SK-N-SH (cell line): ENCODE measurements around the gene ANO9. TPM values are rescaled to one million over a fixed set of nuclear protein-coding genes. Genes with fewer than 3 reads are reported as not detected.
A peak's percentile ranks its signal among the peaks of the same experiment; 100 is the strongest.

Source experiments
- CTCF ChIA-PET: fragments of 300-600, 350-600 bp; formaldehyde crosslinking; extraction: SDS; loops from one replicate; lab custom pipeline; 2021; lab: Yijun Ruan, JAX
- POLR2A ChIA-PET: fragments of 350-600 bp; sonication (Branson Sonifier 250); formaldehyde crosslinking; extraction: SDS; loops from one replicate; lab custom pipeline; 2020; ENCODE audit warnings: antibody characterized with exemption, inconsistent platforms; lab: Yijun Ruan, JAX
- DNase-seq: peaks from one replicate; pipeline ENCODE4 v3.0.0; 2012
- H2AFZ ChIP-seq: fragments of 200-600 bp; sonication (generic); 2 replicates; pipeline ENCODE4 v1.8.1; 2016; ENCODE audit warnings: antibody characterized with exemption, mild to moderate bottlenecking, low read depth
- H3F3A ChIP-seq: fragments of 200-600 bp; sonication (generic); replicated peaks from 2 replicates; pipeline ENCODE3; 2016; ENCODE audit warnings: antibody characterized with exemption, mild to moderate bottlenecking; ENCODE audit not compliant: insufficient read depth
- H3K27ac ChIP-seq, 2 experiments: fragments of 200-500 bp in 1 of 2; fragments of 200-600 bp in 1 of 2; sonication (Bioruptor generic) in 1 of 2; sonication (generic), shearing (Covaris generic) in 1 of 2; 2 replicates each; pipeline versions ENCODE4 v1.5.1 to v1.6.1; 2014 to 2016; ENCODE audit warnings: low read depth in 2 of 2, inconsistent platforms in 1 of 2, low read length in 1 of 2, mild to moderate bottlenecking in 1 of 2, mixed read lengths in 1 of 2
- H3K27me3 ChIP-seq: fragments of 200-600 bp; sonication (generic), shearing (Covaris generic); 2 replicates; pipeline ENCODE4 v1.6.1; 2016; ENCODE audit warnings: mixed run types; ENCODE audit not compliant: insufficient read depth
- H3K36me3 ChIP-seq, 2 experiments: fragments of 200-500 bp in 1 of 2; fragments of 200-600 bp in 1 of 2; sonication (Bioruptor generic) in 1 of 2; sonication (generic) in 1 of 2; replicated peaks in 1 of 2; 2 replicates each; pipeline versions ENCODE3 to v1.5.1; 2014 to 2016; ENCODE audit warnings: low read length in 1 of 2, mild to moderate bottlenecking in 1 of 2; ENCODE audit not compliant: insufficient read depth in 2 of 2, control insufficient read depth in 1 of 2
- H3K4me1 ChIP-seq, 2 experiments: fragments of 200-500 bp in 1 of 2; fragments of 200-600 bp in 1 of 2; sonication (Bioruptor generic) in 1 of 2; sonication (generic), shearing (Covaris generic) in 1 of 2; 2 replicates each; pipeline versions ENCODE4 v1.5.1 to v1.6.1; 2014 to 2016; ENCODE audit warnings: low read depth in 1 of 2, low read length in 1 of 2, mixed run types in 1 of 2; ENCODE audit not compliant: insufficient read depth in 2 of 2, control insufficient read depth in 1 of 2
- H3K4me2 ChIP-seq: fragments of 200-600 bp; sonication (generic), shearing (Covaris generic); 2 replicates; pipeline ENCODE4 v1.6.1; 2017; ENCODE audit warnings: mixed run types
- H3K4me3 ChIP-seq, 2 experiments: fragments of 200-500 bp in 1 of 2; fragments of 200-600 bp in 1 of 2; sonication (Bioruptor generic) in 1 of 2; sonication (generic), shearing (Covaris generic) in 1 of 2; 2 replicates each; pipeline versions ENCODE4 v1.5.1 to v1.8.1; 2014 to 2016; ENCODE audit warnings: low read depth in 2 of 2, inconsistent platforms in 1 of 2, low read length in 1 of 2, mild to moderate bottlenecking in 1 of 2, mixed read lengths in 1 of 2, moderate library complexity in 1 of 2
- H3K79me2 ChIP-seq: fragments of 200-600 bp; sonication (generic); 2 replicates; pipeline ENCODE4 v1.8.1; 2017; ENCODE audit warnings: mild to moderate bottlenecking; ENCODE audit not compliant: insufficient read depth
- H3K9ac ChIP-seq: fragments of 200-600 bp; sonication (generic); 2 replicates; pipeline ENCODE4 v1.6.1; 2017; ENCODE audit warnings: mixed run types
- H3K9me2 ChIP-seq: fragments of 200-600 bp; sonication (generic); 2 replicates; pipeline ENCODE4 v1.6.1; 2017; ENCODE audit warnings: mixed run types
- H3K9me3 ChIP-seq: fragments of 200-600 bp; sonication (generic); 2 replicates; pipeline ENCODE4 v1.6.1; 2017; ENCODE audit warnings: mixed run types, mild to moderate bottlenecking, moderate library complexity
- H4K20me1 ChIP-seq: fragments of 200-600 bp; sonication (generic); 2 replicates; pipeline ENCODE4 v1.6.1; 2017; ENCODE audit warnings: mild to moderate bottlenecking, mixed run types; ENCODE audit not compliant: insufficient read depth
- CHD2 ChIP-seq: fragments of 150-350 bp; IDR thresholded peaks from 2 replicates; pipeline ENCODE4 v1.6.1; 2018; ENCODE audit warnings: low read length; ENCODE audit not compliant: partially characterized antibody
- CTCF ChIP-seq: fragments of 200-600 bp; sonication (generic); IDR thresholded peaks from 2 replicates; pipeline ENCODE4 v1.6.1; 2017; ENCODE audit warnings: antibody characterized with exemption, mild to moderate bottlenecking, moderate library complexity
- ELF1 ChIP-seq: IDR thresholded peaks from 2 replicates; pipeline ENCODE4 v1.4.0; 2012
- GABPA ChIP-seq: IDR thresholded peaks from 2 replicates; pipeline ENCODE4 v1.4.0; 2012; ENCODE audit warnings: low read depth, mild to moderate bottlenecking
- MEF2A ChIP-seq: IDR thresholded peaks from 2 replicates; pipeline ENCODE4 v1.4.0; 2012; ENCODE audit warnings: low read depth, borderline replicate concordance
- MXI1 ChIP-seq: IDR thresholded peaks from 2 replicates; pipeline ENCODE4 v1.6.1; 2012; ENCODE audit warnings: mild to moderate bottlenecking, low read depth, low read length, improper control_type of control experiment
- NFIC ChIP-seq: IDR thresholded peaks from 2 replicates; pipeline ENCODE4 v1.4.0; 2012; ENCODE audit warnings: borderline replicate concordance
- RFX5 ChIP-seq: IDR thresholded peaks from 2 replicates; pipeline ENCODE4 v1.6.1; 2012; ENCODE audit warnings: mild to moderate bottlenecking, improper control_type of control experiment, low read length
- SIN3A ChIP-seq: IDR thresholded peaks from 2 replicates; pipeline ENCODE4 v1.6.1; 2012; ENCODE audit warnings: low read depth, mild to moderate bottlenecking, low read length, moderate library complexity, borderline replicate concordance
- TAF1 ChIP-seq: IDR thresholded peaks from 2 replicates; pipeline ENCODE4 v1.6.1; 2012; ENCODE audit warnings: low read depth, mild to moderate bottlenecking, low read length, moderate library complexity, borderline replicate concordance
- TCF12 ChIP-seq: IDR thresholded peaks from 2 replicates; pipeline ENCODE4 v1.4.0; 2012
- TEAD4 ChIP-seq: IDR thresholded peaks from 2 replicates; pipeline ENCODE4 v1.4.0; 2012; ENCODE audit warnings: mild to moderate bottlenecking, borderline replicate concordance; ENCODE audit not compliant: insufficient read depth
- YY1 ChIP-seq: IDR thresholded peaks from 2 replicates; pipeline ENCODE4 v1.4.0; 2012; ENCODE audit warnings: low read depth, mild to moderate bottlenecking
- WGBS: methylation state at CpG from one replicate; pipeline ENCODE4 v1.1.6; 2017; ENCODE audit warnings: low lambda C conversion rate; 5-methylcytosine and 5-hydroxymethylcytosine counted together
- polyA plus RNA-seq, 3 experiments: library from polyadenylated mRNA; depleted of rRNA; stranded (reverse); fragments of >200 nt; gene quantifications; 2 replicates each; pipeline ENCODE4 v1.2.3, GENCODE V29; 2012
- TF ChIP-seq, protein P1 (sequence below): IDR thresholded peaks from 2 replicates; pipeline ENCODE4; 2012

Gene ANO9
- polyA plus RNA-seq, 1 of the 3 experiments (the other 2 are of a cell fraction), result 0.12 TPM

GRCh38 chr11:405323-405953 is 36.4 kb downstream of the ANO9 start:
- Histone ChIP-seq H3K79me2 (no peaks in the 10 kb centered on the region), H3K9me2 (no peaks in the 10 kb centered on the region), H3K27ac (no peak overlapping the region), H3K4me3 (no peak overlapping the region), H2AFZ (no peak overlapping the region), H3K4me1 (peaks cover 0 to 19% of the 10 kb centered on the region in 2 experiments; a peak in 1 of 4 replicates), H3K36me3 (no peaks in the 10 kb centered on the region), H3K9ac (no peak overlapping the region), H3K9me3 (no peaks in the 10 kb centered on the region), H3F3A (no peaks in the 10 kb centered on the region), H3K27me3 (no peaks in the 10 kb centered on the region), H4K20me1 (no peaks in the 10 kb centered on the region), H3K4me2 (peak overlapping the region; percentile 98; the same call in 1 of the 2 replicates)
- TF ChIP-seq MXI1, result no peak
- TF ChIP-seq MEF2A, result no peak
- no peak for TF ChIP-seq TCF12
- no peak for TF ChIP-seq TEAD4
- TF ChIP-seq TAF1, result no peak
- no peak for TF ChIP-seq SIN3A
- TF ChIP-seq, protein P1, sequence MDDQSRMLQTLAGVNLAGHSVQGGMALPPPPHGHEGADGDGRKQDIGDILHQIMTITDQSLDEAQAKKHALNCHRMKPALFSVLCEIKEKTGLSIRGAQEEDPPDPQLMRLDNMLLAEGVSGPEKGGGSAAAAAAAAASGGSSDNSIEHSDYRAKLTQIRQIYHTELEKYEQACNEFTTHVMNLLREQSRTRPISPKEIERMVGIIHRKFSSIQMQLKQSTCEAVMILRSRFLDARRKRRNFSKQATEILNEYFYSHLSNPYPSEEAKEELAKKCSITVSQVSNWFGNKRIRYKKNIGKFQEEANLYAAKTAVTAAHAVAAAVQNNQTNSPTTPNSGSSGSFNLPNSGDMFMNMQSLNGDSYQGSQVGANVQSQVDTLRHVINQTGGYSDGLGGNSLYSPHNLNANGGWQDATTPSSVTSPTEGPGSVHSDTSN, result no peak
- no peak for TF ChIP-seq ELF1
- no peak for TF ChIP-seq RFX5
- no peak for TF ChIP-seq CTCF
- ChIA-PET CTCF (interaction anchor here (1.1 to 6.6 kb wide), 3 partner anchors 9 to 44 kb away, joined by 3 to 77 read pairs (median 31); partner anchors contain the start of gene PTDSS2), POLR2A (no interaction called here)
- WGBS, result 87% methylated on average over 12 of the region's 17 CpGs
- DNase-seq, result no peak

DNA sequence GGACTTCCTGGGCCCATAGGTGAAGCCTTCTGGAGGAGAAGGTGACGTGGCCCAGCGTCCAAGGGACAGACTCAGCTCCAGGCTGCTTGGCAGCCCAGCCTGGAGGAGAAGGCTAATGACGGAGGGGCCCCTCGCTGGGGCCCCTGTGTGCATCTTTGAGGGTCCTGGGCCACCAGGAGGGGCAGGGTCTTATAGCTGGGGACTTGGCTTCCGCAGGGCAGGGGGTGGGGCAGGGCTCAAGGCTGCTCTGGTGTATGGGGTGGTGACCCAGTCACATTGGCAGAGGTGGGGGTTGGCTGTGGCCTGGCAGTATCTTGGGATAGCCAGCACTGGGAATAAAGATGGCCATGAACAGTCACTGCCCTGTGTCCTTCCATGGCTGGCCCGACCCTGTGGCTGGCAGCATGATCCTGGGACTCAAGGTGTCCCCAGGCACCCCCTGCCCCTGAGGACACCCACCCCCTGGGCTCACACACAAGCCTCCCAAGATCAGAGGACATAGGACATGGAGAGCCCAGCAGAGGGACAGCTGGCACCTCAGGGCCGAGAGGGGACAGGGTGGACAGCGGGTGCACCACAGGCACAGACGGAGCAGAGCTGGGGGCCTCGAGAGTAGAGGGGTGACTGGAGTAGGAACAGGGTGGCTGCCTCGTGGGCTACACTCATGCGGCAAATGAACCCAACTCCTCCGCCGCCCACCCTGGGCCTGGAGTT is 37.1 kb downstream of the ANO9 start:
- 95% methylated on average over 13 of the region's 14 CpGs for WGBS
- Histone ChIP-seq H3K9ac (no peak overlapping the region), H3K4me3 (no peak overlapping the region), H2AFZ (no peak overlapping the region), H3K9me2 (no peaks in the 10 kb centered on the region), H3K36me3 (no peaks in the 10 kb centered on the region), H3K4me2 (no peak overlapping the region), H3K4me1 (peaks cover 0 to 12% of the 10 kb centered on the region in 2 experiments; a peak in 1 of 4 replicates), H3F3A (no peaks in the 10 kb centered on the region), H3K27ac (no peak overlapping the region), H4K20me1 (no peaks in the 10 kb centered on the region), H3K27me3 (peaks cover 7% of the 10 kb centered on the region; the same call in 1 of the 2 replicates), H3K9me3 (no peaks in the 10 kb centered on the region), H3K79me2 (no peaks in the 10 kb centered on the region)
- ChIA-PET POLR2A (no interaction called here), CTCF (interaction anchor here (5.9 to 6.6 kb wide), 2 partner anchors 8 to 45 kb away, joined by 31 to 77 read pairs; partner anchors contain the start of gene PTDSS2)
- no peak for DNase-seq
- no peak for TF ChIP-seq TEAD4
- TF ChIP-seq GABPA, result no peak
- TF ChIP-seq NFIC, result no peak
- TF ChIP-seq CHD2, result no peak
- no peak for TF ChIP-seq YY1
